GM21390 (cell line): Measurements from ENCODE around the gene SLC66A2.
A peak's percentile ranks its signal among the peaks of the same experiment; 100 is the strongest.

Source experiments
- ATAC-seq: cut with Tn5 transposase; IDR thresholded peaks from one replicate; pipeline ENCODE4 v1.9.1; 2021; ENCODE audit not compliant: unreplicated experiment

SLC66A2 gene

GRCh38 chr18:79952456-79952995, 1.1 kb upstream of the SLC66A2 start:
- ATAC-seq: no peak

GRCh38 chr18:79950515-79951341, 725 bp downstream of the SLC66A2 start:
- ATAC-seq: peak; percentile 31

GRCh38 chr18:79949697-79950487, 1.6 kb downstream of the SLC66A2 start:
- peak; percentile 19 for ATAC-seq

- no peak for ATAC-seq
Observed at GRCh38 chr18:79948719-79949411, 2.6 kb downstream of the SLC66A2 start.

- no peak for ATAC-seq
Observed at GRCh38 chr18:79947881-79948610, 3.4 kb downstream of the SLC66A2 start.

- ATAC-seq: no peak
Observed at GRCh38 chr18:79947054-79947755, 4.2 kb downstream of the SLC66A2 start.

GRCh38 chr18:79945118-79946042, 6.1 kb downstream of the SLC66A2 start:
- ATAC-seq: no peak

- ATAC-seq: no peak
Observed at GRCh38 chr18:79944746-79945117, 6.7 kb downstream of the SLC66A2 start.

- ATAC-seq: no peak
Observed at GRCh38 chr18:79944126-79944731, 7.2 kb downstream of the SLC66A2 start.

GRCh38 chr18:79943608-79944125, 7.8 kb downstream of the SLC66A2 start:
- ATAC-seq: no peak

- ATAC-seq: no peak
Observed at GRCh38 chr18:79942786-79943607, 8.5 kb downstream of the SLC66A2 start.

GRCh38 chr18:79942211-79942610, 9.2 kb downstream of the SLC66A2 start:
- no peak for ATAC-seq

GRCh38 chr18:79941473-79942119, 9.9 kb downstream of the SLC66A2 start:
- ATAC-seq: no peak

- no peak for ATAC-seq
Observed at GRCh38 chr18:79940814-79941472, 10.5 kb downstream of the SLC66A2 start.

GRCh38 chr18:79940126-79940813, 11.2 kb downstream of the SLC66A2 start:
- no peak for ATAC-seq

GRCh38 chr18:79939096-79939495, 12.4 kb downstream of the SLC66A2 start:
- ATAC-seq: no peak
